ENCODE measurements around the gene CRX. TPM values are rescaled to one million over a fixed set of nuclear protein-coding genes. Genes with fewer than 3 reads are reported as not detected.

The CRX gene
- total and polyA plus RNA-seq, 2 of the 13 experiments (the other 11 are each of a cell fraction or from before 2014, with no cell fraction given): not detected

DNA sequence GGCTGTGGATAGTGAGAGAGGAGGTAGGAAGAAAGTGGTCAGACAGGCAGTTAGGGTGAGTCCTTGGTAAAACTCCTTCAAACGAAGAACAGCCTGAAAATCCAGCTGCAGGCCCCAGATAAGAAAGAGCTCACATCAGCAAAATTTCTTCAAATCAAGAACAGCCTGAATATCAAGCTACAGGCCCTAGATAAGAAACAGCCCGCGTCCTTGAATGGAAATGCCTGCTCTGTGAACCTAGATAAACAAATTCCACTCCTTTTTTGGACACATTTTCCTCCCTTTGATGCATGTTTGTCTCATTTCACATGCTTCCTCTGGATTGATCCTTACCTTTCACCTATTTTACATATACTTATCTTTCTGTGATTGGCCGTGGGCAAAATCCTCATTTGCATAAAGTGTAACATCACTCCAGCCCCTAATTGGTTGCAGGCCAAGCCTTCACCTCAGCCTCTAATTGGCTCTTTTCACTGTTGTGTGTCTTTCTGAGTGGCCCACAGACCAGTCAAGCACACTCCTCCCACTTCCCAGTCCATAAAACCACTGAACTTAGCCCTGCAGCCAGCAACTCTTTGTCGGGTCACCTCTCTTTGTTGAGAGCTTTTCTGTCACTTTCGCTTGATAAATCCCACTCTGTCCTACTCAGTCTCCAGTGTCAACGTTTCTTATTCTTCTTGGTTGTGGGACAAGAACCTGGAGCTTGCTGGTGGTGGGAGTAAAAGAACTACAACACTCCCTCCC is 70.4 kb downstream of the CRX start (continued):
- TF ChIP-seq, protein P1, sequence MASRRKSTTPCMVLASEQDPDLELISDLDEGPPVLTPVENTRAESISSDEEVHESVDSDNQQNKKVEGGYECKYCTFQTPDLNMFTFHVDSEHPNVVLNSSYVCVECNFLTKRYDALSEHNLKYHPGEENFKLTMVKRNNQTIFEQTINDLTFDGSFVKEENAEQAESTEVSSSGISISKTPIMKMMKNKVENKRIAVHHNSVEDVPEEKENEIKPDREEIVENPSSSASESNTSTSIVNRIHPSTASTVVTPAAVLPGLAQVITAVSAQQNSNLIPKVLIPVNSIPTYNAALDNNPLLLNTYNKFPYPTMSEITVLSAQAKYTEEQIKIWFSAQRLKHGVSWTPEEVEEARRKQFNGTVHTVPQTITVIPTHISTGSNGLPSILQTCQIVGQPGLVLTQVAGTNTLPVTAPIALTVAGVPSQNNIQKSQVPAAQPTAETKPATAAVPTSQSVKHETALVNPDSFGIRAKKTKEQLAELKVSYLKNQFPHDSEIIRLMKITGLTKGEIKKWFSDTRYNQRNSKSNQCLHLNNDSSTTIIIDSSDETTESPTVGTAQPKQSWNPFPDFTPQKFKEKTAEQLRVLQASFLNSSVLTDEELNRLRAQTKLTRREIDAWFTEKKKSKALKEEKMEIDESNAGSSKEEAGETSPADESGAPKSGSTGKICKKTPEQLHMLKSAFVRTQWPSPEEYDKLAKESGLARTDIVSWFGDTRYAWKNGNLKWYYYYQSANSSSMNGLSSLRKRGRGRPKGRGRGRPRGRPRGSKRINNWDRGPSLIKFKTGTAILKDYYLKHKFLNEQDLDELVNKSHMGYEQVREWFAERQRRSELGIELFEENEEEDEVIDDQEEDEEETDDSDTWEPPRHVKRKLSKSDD (CRISPR knock-in tag; IDR thresholded peaks at IDR 0.05; ENCODE audit: low read depth): no peak
- TF ChIP-seq MXD4 (CRISPR knock-in tag; IDR thresholded peaks at IDR 0.05) (no peak; the same call in 1 of the 2 replicates), RBFOX2 (IDR thresholded peaks at IDR 0.05; ENCODE audit: low read depth, low read length) (peak; percentile 26; the same call in 1 of the 2 replicates), NFKBIZ (CRISPR knock-in tag; IDR thresholded peaks at IDR 0.05) (no peak; the same call in none of the 2 replicates), KLF16 (CRISPR knock-in tag; IDR thresholded peaks at IDR 0.05) (peak in 1 of 2 experiments; percentile 27; a peak in 1 of 4 replicates), ZNF510 (CRISPR knock-in tag; IDR thresholded peaks at IDR 0.05; ENCODE audit: low read depth) (no peak), ZFP36L1 (CRISPR knock-in tag; IDR thresholded peaks at IDR 0.05) (0 out of 2 replicates have a peak, but pooled peaks have one; percentile 22), REPIN1 (CRISPR knock-in tag; IDR thresholded peaks at IDR 0.05; ENCODE audit: borderline replicate concordance, low read depth) (peak; percentile 36; the same call in 1 of the 2 replicates), JUN (CRISPR knock-in tag; IDR thresholded peaks at IDR 0.05) (0 out of 2 replicates have a peak, but pooled peaks have one; percentile 29), DDIT3 (CRISPR knock-in tag; IDR thresholded peaks at IDR 0.05) (no peak)
- TF ChIP-seq, protein P2, sequence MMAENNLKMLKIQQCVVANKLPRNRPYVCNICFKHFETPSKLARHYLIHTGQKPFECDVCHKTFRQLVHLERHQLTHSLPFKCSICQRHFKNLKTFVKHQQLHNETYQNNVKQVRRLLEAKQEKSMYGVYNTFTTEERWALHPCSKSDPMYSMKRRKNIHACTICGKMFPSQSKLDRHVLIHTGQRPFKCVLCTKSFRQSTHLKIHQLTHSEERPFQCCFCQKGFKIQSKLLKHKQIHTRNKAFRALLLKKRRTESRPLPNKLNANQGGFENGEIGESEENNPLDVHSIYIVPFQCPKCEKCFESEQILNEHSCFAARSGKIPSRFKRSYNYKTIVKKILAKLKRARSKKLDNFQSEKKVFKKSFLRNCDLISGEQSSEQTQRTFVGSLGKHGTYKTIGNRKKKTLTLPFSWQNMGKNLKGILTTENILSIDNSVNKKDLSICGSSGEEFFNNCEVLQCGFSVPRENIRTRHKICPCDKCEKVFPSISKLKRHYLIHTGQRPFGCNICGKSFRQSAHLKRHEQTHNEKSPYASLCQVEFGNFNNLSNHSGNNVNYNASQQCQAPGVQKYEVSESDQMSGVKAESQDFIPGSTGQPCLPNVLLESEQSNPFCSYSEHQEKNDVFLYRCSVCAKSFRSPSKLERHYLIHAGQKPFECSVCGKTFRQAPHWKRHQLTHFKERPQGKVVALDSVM (CRISPR knock-in tag; IDR thresholded peaks at IDR 0.05): no peak
- TF ChIP-seq, protein P3, sequence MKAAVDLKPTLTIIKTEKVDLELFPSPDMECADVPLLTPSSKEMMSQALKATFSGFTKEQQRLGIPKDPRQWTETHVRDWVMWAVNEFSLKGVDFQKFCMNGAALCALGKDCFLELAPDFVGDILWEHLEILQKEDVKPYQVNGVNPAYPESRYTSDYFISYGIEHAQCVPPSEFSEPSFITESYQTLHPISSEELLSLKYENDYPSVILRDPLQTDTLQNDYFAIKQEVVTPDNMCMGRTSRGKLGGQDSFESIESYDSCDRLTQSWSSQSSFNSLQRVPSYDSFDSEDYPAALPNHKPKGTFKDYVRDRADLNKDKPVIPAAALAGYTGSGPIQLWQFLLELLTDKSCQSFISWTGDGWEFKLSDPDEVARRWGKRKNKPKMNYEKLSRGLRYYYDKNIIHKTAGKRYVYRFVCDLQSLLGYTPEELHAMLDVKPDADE (CRISPR knock-in tag; IDR thresholded peaks at IDR 0.05): no peak
- TF ChIP-seq, protein P4, sequence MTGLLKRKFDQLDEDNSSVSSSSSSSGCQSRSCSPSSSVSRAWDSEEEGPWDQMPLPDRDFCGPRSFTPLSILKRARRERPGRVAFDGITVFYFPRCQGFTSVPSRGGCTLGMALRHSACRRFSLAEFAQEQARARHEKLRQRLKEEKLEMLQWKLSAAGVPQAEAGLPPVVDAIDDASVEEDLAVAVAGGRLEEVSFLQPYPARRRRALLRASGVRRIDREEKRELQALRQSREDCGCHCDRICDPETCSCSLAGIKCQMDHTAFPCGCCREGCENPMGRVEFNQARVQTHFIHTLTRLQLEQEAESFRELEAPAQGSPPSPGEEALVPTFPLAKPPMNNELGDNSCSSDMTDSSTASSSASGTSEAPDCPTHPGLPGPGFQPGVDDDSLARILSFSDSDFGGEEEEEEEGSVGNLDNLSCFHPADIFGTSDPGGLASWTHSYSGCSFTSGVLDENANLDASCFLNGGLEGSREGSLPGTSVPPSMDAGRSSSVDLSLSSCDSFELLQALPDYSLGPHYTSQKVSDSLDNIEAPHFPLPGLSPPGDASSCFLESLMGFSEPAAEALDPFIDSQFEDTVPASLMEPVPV (CRISPR knock-in tag; IDR thresholded peaks at IDR 0.05): no peak

Measured in HepG2 (cell line).